Head of caudate nucleus (tissue), 42 donors: ENCODE data around the gene ITIH4.
A peak's percentile ranks its signal among the peaks of the same experiment; 100 is the strongest.
"Not testable (repeated sequence)": the region's sequence is repeated elsewhere in the genome, so short reads cannot be mapped to it uniquely, and the experiment has no call there.

Experiments used
- DNase-seq, 42 donors: peaks; one replicate each; pipeline versions ENCODE4 v3.0.0 to v3.0.0-alpha.2; 2020 to 2021; ENCODE audit warnings: mixed read lengths in 7 of 42
- intact Hi-C: fragments of 100-400 bp; cut with DNase I; formaldehyde crosslinking; loops from one replicate; pipeline ENCODE4 v1.15.0; 2022

The ITIH4 gene

GRCh38 chr3:52777127-52777958 is 53.1 kb downstream of the ITIH4 start, which contains the start of gene ITIH1:
Gene ITIH1, plus strand, starts transcription at chr3:52777599. Its CDS starts 17 bp downstream, at chr3:52777616.
- intact Hi-C loops, result no loop called here
- peak in 7 of 42 donors; percentile 2 to 30 (median 16) for DNase-seq

DNA sequence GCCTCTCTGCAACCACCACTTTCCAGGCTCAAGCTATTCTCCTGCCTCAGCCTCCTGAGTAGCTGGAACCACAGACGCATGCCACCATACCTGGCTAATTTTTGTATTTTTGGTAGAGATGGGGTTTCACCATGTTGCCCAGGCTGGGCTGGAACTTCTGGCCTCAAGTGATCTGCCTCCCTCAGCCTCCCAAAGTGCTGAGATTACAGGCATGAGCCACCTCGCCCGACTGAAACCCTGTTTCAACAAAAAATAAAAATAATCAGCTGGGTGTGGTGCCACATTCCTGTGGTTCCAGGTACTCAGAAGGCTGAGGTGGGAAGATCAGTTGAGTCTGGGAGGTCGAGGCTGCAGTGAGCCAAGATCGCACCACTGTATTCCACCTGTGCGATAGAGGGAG is 54.0 kb downstream of the ITIH4 start:
- peak in 5 of 42 donors; percentile 4 to 25 (median 18) for DNase-seq

DNA sequence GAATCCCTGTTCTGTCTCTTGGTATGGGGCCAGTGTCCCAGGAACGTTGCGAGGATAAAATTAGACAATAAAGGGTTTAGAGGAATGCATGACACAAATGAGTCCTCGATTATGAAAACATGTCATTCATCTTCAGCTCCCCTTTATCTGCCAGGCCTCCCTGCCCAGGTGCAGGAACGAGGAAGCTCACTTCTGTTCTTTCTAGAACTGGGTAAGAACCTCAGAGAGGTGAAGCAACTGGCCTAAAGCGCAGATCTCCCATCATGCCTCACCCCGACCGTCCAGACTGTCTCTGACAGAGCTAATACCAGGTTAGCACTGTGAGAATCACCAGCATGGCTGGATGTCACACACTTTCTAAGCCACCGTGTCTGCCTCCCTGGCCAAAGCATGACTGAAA is 54.6 kb downstream of the ITIH4 start:
- DNase-seq, result peak in 5 of 42 donors; percentile 9 to 36 (median 20)
- intact Hi-C loops, result no loop called here

More for the DNA sequence above, 54.0 kb downstream of the ITIH4 start:
- intact Hi-C loops, result not testable (repeated sequence)

DNA sequence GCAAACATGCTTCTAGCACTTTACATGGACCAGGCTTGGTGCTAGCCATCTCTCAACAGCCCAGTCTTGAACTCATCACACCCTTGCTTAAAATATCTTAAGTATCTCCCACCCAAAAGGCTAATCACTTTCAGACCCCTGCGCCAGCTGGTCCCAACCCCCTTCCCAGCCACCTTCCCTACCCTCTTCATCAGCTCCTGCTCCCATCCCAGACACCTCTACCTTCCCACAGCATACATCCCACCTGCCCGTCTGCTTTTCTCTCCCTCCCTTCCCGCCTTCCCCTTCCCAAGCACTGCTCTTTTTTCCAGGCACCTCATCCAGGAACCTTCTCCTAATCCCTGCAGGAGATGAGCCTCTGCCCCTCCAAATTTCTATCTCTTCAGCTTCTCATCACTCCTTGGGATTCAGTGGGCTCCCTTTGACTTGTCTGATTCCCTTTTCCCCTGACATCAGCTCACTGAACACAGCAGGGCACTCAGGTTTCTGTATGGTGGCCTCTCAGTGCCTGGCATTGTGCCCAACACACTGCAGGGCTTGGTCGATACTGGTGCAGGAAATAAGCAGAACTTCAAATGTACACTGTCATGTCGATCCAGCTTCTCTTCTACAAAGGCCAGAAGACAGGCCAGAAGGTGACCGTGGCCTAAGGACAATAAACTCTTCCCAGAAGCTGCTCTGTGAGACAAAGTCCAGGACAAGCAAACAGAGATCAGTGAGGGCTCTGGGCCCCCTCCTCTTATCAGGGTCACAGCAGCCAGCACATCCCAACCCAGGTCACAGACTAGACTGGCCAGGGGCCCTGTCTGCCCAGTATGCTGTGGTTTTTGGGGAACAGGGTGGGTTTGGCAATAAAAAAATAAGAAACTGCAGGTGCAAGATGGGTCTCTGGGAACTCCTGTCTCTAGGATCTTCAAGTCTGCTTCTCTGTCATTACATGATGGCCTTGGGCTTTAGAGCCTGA is 55.3 kb downstream of the ITIH4 start:
- peak in 11 of 42 donors; percentile 2 to 37 (median 24) for DNase-seq
- intact Hi-C loops, result no loop called here

GRCh38 chr3:52774066-52774713 is 56.3 kb downstream of the ITIH4 start:
- DNase-seq, result peak in 8 of 42 donors; percentile 2 to 13 (median 8)
- intact Hi-C loops, result no loop called here

DNA sequence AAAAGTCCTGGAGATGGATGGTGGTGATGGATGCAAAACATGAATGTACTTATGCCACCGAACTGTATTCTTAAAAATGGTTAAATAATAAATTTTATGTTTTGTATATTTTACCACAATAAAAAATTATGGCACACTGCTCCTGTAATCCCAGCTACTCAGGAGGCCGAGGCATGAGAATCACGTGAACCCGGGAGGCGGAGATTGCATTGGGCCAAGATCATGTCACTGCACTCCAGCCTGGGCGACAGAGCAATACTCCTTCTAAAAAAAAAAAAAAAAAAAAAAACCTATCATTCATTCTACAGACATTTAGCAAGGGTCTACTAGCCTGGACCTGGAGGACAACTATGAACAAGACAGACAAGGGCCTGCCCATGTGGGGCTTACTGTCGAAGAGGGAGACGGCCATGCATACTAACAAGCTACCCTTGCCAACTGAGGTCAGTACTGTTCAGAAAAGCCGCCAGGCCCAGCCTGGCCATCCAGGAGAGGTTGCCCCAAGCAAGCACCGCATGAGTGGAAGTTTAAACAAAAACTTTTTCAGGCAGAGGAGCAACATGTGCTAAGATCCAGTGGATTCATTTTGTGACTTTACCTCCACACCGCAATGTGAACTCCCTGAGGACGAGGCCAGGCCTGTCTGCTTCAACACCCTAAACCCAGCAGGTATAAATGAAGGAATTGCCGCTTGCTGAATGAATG is 57.0 kb downstream of the ITIH4 start:
- peak in 6 of 42 donors; percentile 5 to 41 (median 30) for DNase-seq
- intact Hi-C loops, result no loop called here

GRCh38 chr3:52771702-52772101 is 58.8 kb downstream of the ITIH4 start:
- intact Hi-C loops, result no loop called here
- peak in 1 of 42 donors; percentile 2 for DNase-seq

DNA sequence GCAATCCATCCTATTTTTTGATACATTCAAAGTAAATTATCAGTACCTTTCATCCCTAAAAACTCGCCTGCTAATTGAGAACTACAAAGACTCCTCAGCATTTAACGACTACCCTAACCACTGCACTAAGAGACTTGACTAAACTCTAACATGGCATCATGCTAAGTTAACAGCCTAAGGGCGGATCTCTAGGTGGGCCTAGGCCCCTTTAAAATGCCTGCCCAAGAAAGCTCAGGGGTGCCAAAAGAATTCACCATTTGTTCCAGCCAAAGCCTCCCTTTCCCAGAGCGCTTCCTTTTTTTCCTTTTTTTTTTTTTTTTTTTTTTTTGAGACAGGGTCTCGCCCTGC is 59.2 kb downstream of the ITIH4 start:
- intact Hi-C loops, result no loop called here
- DNase-seq, result peak in 3 of 42 donors; percentile 7 to 34 (median 14)

- DNase-seq, result peak; percentile 86 to 98 (median 95)
These were observed 59.8 kb downstream of the ITIH4 start, which contains the start of gene NEK4 for GRCh38 chr3:52770496-52771333. Gene NEK4, minus strand, starts transcription at chr3:52770940. Its CDS starts 194 bp downstream, at chr3:52770746.

GRCh38 chr3:52769786-52770455 is 60.6 kb downstream of the ITIH4 start:
- intact Hi-C loops, result no loop called here
- DNase-seq, result peak in 4 of 42 donors; percentile 1 to 36 (median 7)

More at GRCh38 chr3:52770496-52771333, 59.8 kb downstream of the ITIH4 start, which contains the start of gene NEK4:
- intact Hi-C loops, result no loop called here

GRCh38 chr3:52763466-52763865 is 67.0 kb downstream of the ITIH4 start:
- no peak for DNase-seq
- intact Hi-C loops, result no loop called here
